Gastrocnemius medialis (tissue), 4 donors: ENCODE measurements around the gene SLC35F6. TPM values are rescaled to one million over a fixed set of nuclear protein-coding genes. Genes with fewer than 3 reads are reported as not detected.
"Not testable (repeated sequence)": the region's sequence is repeated elsewhere in the genome, so short reads cannot be mapped to it uniquely, and the experiment has no call there.

Source experiments
- ATAC-seq, 2 donors: fragments of 150-250 bp; one replicate each; pipeline ENCODE4 v1.9.1; 2016
- DNase-seq, 2 donors: peaks; one replicate each; pipeline ENCODE4 v3.0.0-alpha.2; 2019
- H3K27ac ChIP-seq, 4 donors: fragments of 200-600 bp; sonication (generic); 1 replicate in 1 of 4; 2 replicates in 3 of 4; pipeline ENCODE4 v1.5.1; 2016 to 2018; ENCODE audit warnings: mild to moderate bottlenecking in 2 of 4, moderate library complexity in 1 of 4
- H3K27me3 ChIP-seq, 3 donors: fragments of 200-600 bp; sonication (generic) in 2 of 3; 1 replicate in 1 of 3; 2 replicates in 2 of 3; pipeline versions ENCODE4 v1.5.1 to v1.6.0; 2016 to 2019; ENCODE audit warnings: mild to moderate bottlenecking in 1 of 3, moderate library complexity in 1 of 3
- H3K36me3 ChIP-seq, 2 donors: fragments of 200-600 bp; sonication (generic) in 1 of 2; one replicate each; pipeline ENCODE4 v1.5.1; 2017 to 2018
- H3K4me1 ChIP-seq, 2 donors: fragments of 200-600 bp; sonication (generic) in 1 of 2; one replicate each; pipeline ENCODE4 v1.5.1; 2016 to 2017; ENCODE audit warnings: mild to moderate bottlenecking in 2 of 2
- H3K4me3 ChIP-seq, 4 donors: fragments of 200-600 bp; sonication (generic) in 3 of 4; 1 replicate in 1 of 4; 2 replicates in 3 of 4; pipeline ENCODE4 v1.5.1; 2016 to 2019; ENCODE audit warnings: mild to moderate bottlenecking in 2 of 4
- H3K9me3 ChIP-seq, 3 donors: fragments of 200-600 bp; sonication (generic) in 2 of 3; 1 replicate in 1 of 3; 2 replicates in 2 of 3; pipeline ENCODE4 v1.5.1; 2016 to 2019
- POLR2A ChIP-seq, 2 donors: fragments of 450-650 bp; IDR thresholded peaks; one replicate each; pipeline ENCODE4 v1.6.1; 2017; ENCODE audit warnings: antibody characterized with exemption in 2 of 2, mild to moderate bottlenecking in 2 of 2, moderate library complexity in 2 of 2
- in situ Hi-C, 4 donors: fragments of 200-750 bp; cut with MboI; loops; one replicate each; pipeline versions ENCODE4 v1.15.0 to v1.8.0; 2017; ENCODE audit warnings: low sequenced_read_pairs in 4 of 4
- intact Hi-C: fragments of 100-400 bp; cut with DNase I; formaldehyde crosslinking; loops from one replicate; pipeline ENCODE4 v1.15.1; 2023; ENCODE audit warnings: low total_unique reads
- total RNA-seq, 4 donors: library from RNA; depleted of rRNA; stranded (reverse); fragments of >200 nt; gene quantifications; one replicate each; pipeline versions ENCODE4 v1.1.0 to v1.2.3, GENCODE V29; 2016
- TF ChIP-seq, protein P1 (sequence below), 5 experiments: fragments of 450-650 bp in 3 of 5; fragments of 200-600 bp in 2 of 5; sonication (generic) in 2 of 5; IDR thresholded peaks in 4 of 5; conservative IDR thresholded peaks in 1 of 5; 1 replicate in 4 of 5; 2 replicates in 1 of 5; pipeline ENCODE4 v1.5.1; 2016 to 2019; ENCODE audit warnings: antibody characterized with exemption in 5 of 5, mild to moderate bottlenecking in 3 of 5, moderate library complexity in 3 of 5

The SLC35F6 gene
- total RNA-seq, 4 donors from 2014 or later = 37.8 to 54.5 (median 45.9) TPM

DNA sequence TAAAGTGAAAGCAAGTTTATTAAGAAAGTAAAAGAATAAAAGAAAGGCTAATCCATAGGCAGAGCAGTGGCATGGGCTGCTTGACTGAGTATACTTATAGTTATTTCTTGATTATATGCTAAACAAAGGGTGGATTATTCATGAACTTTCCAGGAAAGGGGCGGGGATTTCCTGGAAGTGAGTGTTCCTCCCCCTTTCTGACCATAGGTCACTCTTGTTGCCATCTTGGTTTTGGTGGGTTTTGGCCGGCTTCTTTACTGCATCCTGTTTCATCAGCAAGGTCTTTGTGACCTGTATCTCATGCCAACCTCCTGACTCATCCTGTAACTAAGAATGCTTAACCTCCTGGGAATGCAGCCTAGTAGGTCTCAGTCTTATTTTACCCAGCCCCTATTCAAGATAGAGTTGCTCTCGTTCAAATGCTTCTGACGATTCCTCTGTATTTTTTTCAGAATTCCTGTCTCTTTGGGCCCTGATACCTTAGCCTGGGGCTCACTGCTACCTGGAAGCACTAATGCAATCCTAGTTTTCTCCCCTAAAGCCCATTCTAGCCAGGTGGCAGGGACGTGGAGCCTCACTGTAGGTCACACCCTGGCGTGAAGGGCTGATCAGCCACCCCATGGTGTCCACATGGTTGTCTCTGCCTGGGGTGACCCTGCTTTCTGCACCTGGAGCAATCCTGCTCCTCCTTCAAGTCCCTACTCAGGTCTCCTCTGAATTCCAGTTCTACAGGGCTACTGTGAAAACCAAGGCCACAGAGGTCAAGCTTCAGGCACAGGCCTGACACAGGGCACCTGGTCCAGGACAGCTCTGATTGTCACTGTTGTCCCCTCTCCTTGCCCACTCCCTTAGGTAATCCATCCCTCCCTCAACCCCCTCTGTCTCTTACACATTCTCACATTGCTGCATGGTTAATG lies 6.0 kb upstream of the SLC35F6 start:
- in situ Hi-C loops (no loop called here), intact Hi-C loops (no loop called here)
- Histone ChIP-seq H3K27ac (peak overlapping the region; percentile 56 to 68 (median 62)), H3K4me1 (peaks cover 13 to 16% of the 10 kb centered on the region in 2 donors), H3K4me3 (no peak overlapping the region), H3K36me3 (no peaks in the 10 kb centered on the region), H3K27me3 (no peaks in the 10 kb centered on the region), H3K9me3 (no peaks in the 10 kb centered on the region)
- DNase-seq (peak in 1 of 2 donors; percentile 49), ATAC-seq (peak; percentile 55 to 93)
- peak in 1 of 2 donors; percentile 25 for TF ChIP-seq POLR2A (IDR thresholded peaks at IDR 0.05)
- TF ChIP-seq, protein P1, sequence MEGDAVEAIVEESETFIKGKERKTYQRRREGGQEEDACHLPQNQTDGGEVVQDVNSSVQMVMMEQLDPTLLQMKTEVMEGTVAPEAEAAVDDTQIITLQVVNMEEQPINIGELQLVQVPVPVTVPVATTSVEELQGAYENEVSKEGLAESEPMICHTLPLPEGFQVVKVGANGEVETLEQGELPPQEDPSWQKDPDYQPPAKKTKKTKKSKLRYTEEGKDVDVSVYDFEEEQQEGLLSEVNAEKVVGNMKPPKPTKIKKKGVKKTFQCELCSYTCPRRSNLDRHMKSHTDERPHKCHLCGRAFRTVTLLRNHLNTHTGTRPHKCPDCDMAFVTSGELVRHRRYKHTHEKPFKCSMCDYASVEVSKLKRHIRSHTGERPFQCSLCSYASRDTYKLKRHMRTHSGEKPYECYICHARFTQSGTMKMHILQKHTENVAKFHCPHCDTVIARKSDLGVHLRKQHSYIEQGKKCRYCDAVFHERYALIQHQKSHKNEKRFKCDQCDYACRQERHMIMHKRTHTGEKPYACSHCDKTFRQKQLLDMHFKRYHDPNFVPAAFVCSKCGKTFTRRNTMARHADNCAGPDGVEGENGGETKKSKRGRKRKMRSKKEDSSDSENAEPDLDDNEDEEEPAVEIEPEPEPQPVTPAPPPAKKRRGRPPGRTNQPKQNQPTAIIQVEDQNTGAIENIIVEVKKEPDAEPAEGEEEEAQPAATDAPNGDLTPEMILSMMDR (IDR thresholded peaks at IDR 0.05 in 4 of 5, conservative IDR thresholded peaks at IDR 0.05 in 1 of 5) = no peak

DNA sequence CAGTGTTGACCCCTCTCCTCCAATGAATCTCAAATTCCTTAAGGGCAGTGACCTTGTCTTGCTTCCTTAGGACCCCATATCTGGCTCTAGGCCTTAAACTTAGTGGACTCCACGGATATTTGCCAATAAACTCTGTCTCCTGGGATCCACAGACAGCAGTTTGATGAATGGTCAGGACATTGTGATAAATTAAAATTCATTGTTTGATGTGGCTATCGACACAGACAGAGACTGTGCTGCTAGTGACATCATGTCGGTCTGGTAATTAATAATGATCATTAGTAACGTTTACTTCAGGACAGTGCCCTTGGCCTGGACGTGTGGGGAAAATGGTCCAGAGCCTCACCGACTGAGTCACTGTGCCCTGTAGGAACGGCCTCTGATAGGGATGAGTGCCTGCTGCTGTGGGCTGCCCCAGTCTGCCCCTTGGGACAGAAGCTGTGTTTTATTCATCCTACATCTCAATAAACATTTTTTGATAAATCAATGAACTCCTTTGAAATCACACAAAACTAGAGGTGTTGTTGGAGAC lies 5.2 kb upstream of the SLC35F6 start:
- Histone ChIP-seq H3K27me3 (no peaks in the 10 kb centered on the region), H3K4me3 (no peak overlapping the region), H3K36me3 (no peaks in the 10 kb centered on the region), H3K4me1 (peaks cover 18 to 20% of the 10 kb centered on the region in 2 donors), H3K9me3 (no peaks in the 10 kb centered on the region), H3K27ac (peak overlapping the region in 3 of 4 donors; percentile 56 to 68 (median 57))
- no peak for TF ChIP-seq POLR2A (IDR thresholded peaks at IDR 0.05)
- TF ChIP-seq, protein P1 (IDR thresholded peaks at IDR 0.05 in 4 of 5, conservative IDR thresholded peaks at IDR 0.05 in 1 of 5) = no peak
- intact Hi-C loops (no loop called here), in situ Hi-C loops (no loop called here)
- ATAC-seq (no peak), DNase-seq (no peak)

DNA sequence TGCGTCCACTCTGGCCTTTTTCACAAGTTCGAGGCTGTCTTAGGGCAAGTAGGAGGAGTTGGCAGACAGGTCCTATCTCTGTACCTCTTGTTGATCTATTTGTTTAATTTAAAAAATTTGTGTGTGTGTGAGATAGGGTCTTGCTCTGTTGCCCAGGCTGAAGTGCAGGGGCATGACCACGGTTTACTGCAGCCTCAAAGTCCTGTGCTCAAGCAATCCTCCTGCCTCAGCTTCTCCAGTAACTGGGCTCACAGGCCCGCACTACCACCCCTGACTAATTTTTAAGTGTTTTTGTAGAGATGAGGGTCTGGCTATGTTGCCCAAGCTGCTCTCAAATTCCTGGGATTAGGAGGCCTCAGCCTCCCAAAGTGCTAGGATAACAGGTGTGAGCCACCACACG lies 4.2 kb upstream of the SLC35F6 start:
- TF ChIP-seq, protein P1 (IDR thresholded peaks at IDR 0.05 in 4 of 5, conservative IDR thresholded peaks at IDR 0.05 in 1 of 5) = no peak
- TF ChIP-seq POLR2A (IDR thresholded peaks at IDR 0.05) = no peak
- Histone ChIP-seq H3K27ac (no peak overlapping the region), H3K27me3 (no peaks in the 10 kb centered on the region), H3K9me3 (no peaks in the 10 kb centered on the region), H3K4me1 (peaks cover 19 to 20% of the 10 kb centered on the region in 2 donors), H3K4me3 (no peak overlapping the region), H3K36me3 (no peaks in the 10 kb centered on the region)
- ATAC-seq (no peak), DNase-seq (no peak)
- in situ Hi-C loops = no loop called here
- intact Hi-C loops = loop anchor here (10.0 kb wide), 1 partner anchor 415 kb away; the partner anchor contains the start of genes ADGRF3 and SELENOI

DNA sequence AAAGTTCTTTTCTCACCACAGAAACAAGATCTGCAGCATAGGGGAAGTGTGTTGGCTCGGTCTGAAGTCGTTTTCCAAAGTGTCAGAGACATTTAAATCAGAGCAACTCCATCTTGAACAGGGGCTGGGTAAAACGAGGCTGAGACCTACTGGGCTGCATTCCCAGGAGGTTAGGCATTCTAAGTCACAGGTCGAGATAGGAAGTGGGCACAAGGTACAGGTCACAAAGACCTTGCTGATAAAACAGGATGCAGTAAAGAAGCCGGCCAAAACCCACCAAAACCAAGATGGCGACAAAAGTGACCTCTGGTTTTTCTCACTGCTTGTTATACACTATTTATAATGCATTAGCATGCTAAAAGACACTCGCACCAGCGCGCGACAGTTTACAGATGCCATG lies 3.1 kb upstream of the SLC35F6 start:
- H3K36me3 ChIP-seq, H3K27ac ChIP-seq, H3K4me3 ChIP-seq, H3K9me3 ChIP-seq, in situ Hi-C loops, H3K27me3 ChIP-seq, DNase-seq, ATAC-seq: not testable (repeated sequence)
- H3K4me1 ChIP-seq = peaks cover 23 to 31% of the 10 kb centered on the region in 2 donors
- intact Hi-C loops = loop anchor here (10.0 kb wide), 1 partner anchor 416 kb away; the partner anchor contains the start of genes ADGRF3 and SELENOI

DNA sequence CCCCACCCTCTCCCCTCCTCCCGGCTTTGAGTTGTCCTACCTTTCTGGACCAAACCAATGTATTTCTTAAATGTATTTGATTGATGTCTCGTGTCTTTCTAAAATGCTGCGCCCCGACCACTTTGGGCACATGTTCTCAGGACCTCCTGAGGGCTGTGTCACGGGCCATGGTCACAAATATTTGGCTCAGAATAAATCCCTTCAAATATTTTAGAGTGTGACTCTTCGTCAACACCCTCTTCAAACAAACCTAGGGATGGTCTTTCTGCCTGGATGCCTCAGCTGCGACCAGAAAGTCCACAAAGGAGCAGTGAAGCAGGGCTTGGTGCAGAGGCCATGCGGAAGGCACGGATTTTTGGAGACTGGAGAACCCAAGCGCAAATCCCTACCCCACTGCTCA lies 1.1 kb upstream of the SLC35F6 start:
- in situ Hi-C loops = no loop called here
- Histone ChIP-seq H3K4me3 (no peak overlapping the region), H3K27ac (peak overlapping the region in 1 of 4 donors; percentile 93), H3K9me3 (no peaks in the 10 kb centered on the region), H3K4me1 (peaks cover 24 to 39% of the 10 kb centered on the region in 2 donors), H3K36me3 (no peaks in the 10 kb centered on the region), H3K27me3 (no peaks in the 10 kb centered on the region)
- no peak for DNase-seq
- TF ChIP-seq, protein P1 (IDR thresholded peaks at IDR 0.05 in 4 of 5, conservative IDR thresholded peaks at IDR 0.05 in 1 of 5) = no peak
- no peak for TF ChIP-seq POLR2A (IDR thresholded peaks at IDR 0.05)
- no peak for ATAC-seq
- intact Hi-C loops = loop anchor here (10.0 kb wide), 1 partner anchor 418 kb away; the partner anchor contains the start of genes ADGRF3 and SELENOI
